GM23338 (cell line): Measurements from ENCODE around the gene CHRNA4. TPM values are rescaled to one million over a fixed set of nuclear protein-coding genes. Genes with fewer than 3 reads are reported as not detected.
A peak's percentile ranks its signal among the peaks of the same experiment; 100 is the strongest.

Experiments used
- ATAC-seq: fragments of 200-7000 bp; cut with Tn5 transposase; 3 replicates; pipeline ENCODE4 v1.9.1; 2020
- DNase-seq: peaks from one replicate; pipeline ENCODE4 v3.0.0-alpha.2; 2015; ENCODE audit warnings: low spot score
- H2AFZ ChIP-seq: fragments of 200-600 bp; sonication (generic); 2 replicates; pipeline ENCODE4 v1.8.0; 2016; ENCODE audit warnings: antibody characterized with exemption, mild to moderate bottlenecking, moderate library complexity
- H3F3A ChIP-seq: fragments of 200-600 bp; sonication (generic); replicated peaks from 2 replicates; pipeline ENCODE4 v1.8.0; 2017; ENCODE audit warnings: antibody characterized with exemption, mixed run types, low read depth
- H3K27ac ChIP-seq: fragments of 200-600 bp; sonication (generic); 2 replicates; pipeline ENCODE4 v1.6.1; 2016; ENCODE audit warnings: low read depth
- H3K27me3 ChIP-seq: fragments of 200-600 bp; sonication (generic); 2 replicates; pipeline ENCODE4 v1.8.0; 2016; ENCODE audit warnings: mild to moderate bottlenecking, mixed run types, moderate library complexity; ENCODE audit not compliant: insufficient read depth
- H3K36me3 ChIP-seq: fragments of 200-600 bp; sonication (generic); 2 replicates; pipeline ENCODE4 v1.8.0; 2016; ENCODE audit warnings: mild to moderate bottlenecking; ENCODE audit not compliant: insufficient read depth
- H3K4me1 ChIP-seq: fragments of 200-600 bp; sonication (generic); 2 replicates; pipeline ENCODE4 v1.8.0; 2016; ENCODE audit warnings: mild to moderate bottlenecking, moderate library complexity; ENCODE audit not compliant: insufficient read depth
- H3K4me2 ChIP-seq: fragments of 200-600 bp; sonication (generic); 2 replicates; pipeline ENCODE4 v1.7.1; 2017; ENCODE audit warnings: mixed run types
- H3K4me3 ChIP-seq: fragments of 200-600 bp; sonication (generic); 2 replicates; pipeline ENCODE4 v1.6.1; 2016; ENCODE audit warnings: mixed run types
- H3K79me2 ChIP-seq: fragments of 200-600 bp; sonication (generic); replicated peaks from 2 replicates; pipeline ENCODE4 v1.8.0; 2017; ENCODE audit warnings: mild to moderate bottlenecking; ENCODE audit not compliant: insufficient read depth
- H3K9me2 ChIP-seq: fragments of 200-600 bp; sonication (generic); 2 replicates; pipeline ENCODE4 v1.8.0; 2017; ENCODE audit not compliant: insufficient read depth
- H4K20me1 ChIP-seq: fragments of 200-600 bp; sonication (generic); replicated peaks from 2 replicates; pipeline ENCODE4 v1.8.0; 2017; ENCODE audit warnings: mild to moderate bottlenecking; ENCODE audit not compliant: insufficient read depth
- H3K27ac Mint-ChIP-seq: 2 replicates; pipeline ENCODE4 v1.8.0; 2020; ENCODE audit warnings: inconsistent platforms, mild to moderate bottlenecking, moderate library complexity, mixed read lengths
- H3K27me3 Mint-ChIP-seq: 3 replicates; pipeline ENCODE4 v1.8.0; 2022; ENCODE audit warnings: low read depth, mild to moderate bottlenecking, moderate library complexity, mixed read lengths, inconsistent platforms; ENCODE audit not compliant: insufficient read depth, poor library complexity
- H3K36me3 Mint-ChIP-seq: 3 replicates; pipeline ENCODE4 v1.8.0; 2021; ENCODE audit warnings: low read depth, mild to moderate bottlenecking, inconsistent platforms, moderate library complexity, mixed read lengths
- H3K4me1 Mint-ChIP-seq: 3 replicates; pipeline ENCODE4 v1.8.0; 2020; ENCODE audit warnings: mild to moderate bottlenecking, inconsistent platforms, mixed read lengths
- H3K4me3 Mint-ChIP-seq: 3 replicates; pipeline ENCODE4 v1.8.0; 2021; ENCODE audit warnings: moderate library complexity, mild to moderate bottlenecking, inconsistent platforms, mixed read lengths
- H3K9me3 Mint-ChIP-seq: 3 replicates; pipeline ENCODE4 v1.8.0; 2020; ENCODE audit warnings: moderate library complexity, mild to moderate bottlenecking, inconsistent platforms, mixed read lengths
- CREB1 ChIP-seq: fragments of 250-450 bp; sonication (Bioruptor Pico); IDR thresholded peaks from 2 replicates; pipeline ENCODE4 v1.5.0; 2020; ENCODE audit warnings: low read depth, mild to moderate bottlenecking, moderate library complexity
- CTCF ChIP-seq, 2 experiments: fragments of 200-600 bp in 1 of 2; sonication (generic) in 1 of 2; conservative IDR thresholded peaks; 2 replicates each; pipeline versions ENCODE4 v1.5.1 to v1.6.1; 2016 to 2017; ENCODE audit warnings: antibody characterized with exemption in 2 of 2, low read depth in 2 of 2, mild to moderate bottlenecking in 2 of 2, moderate library complexity in 1 of 2
- EZH2 ChIP-seq: fragments of 200-600 bp; sonication (generic); IDR thresholded peaks from one replicate; pipeline ENCODE4 v1.8.0; 2017; ENCODE audit warnings: antibody characterized with exemption, mild to moderate bottlenecking, low read depth; ENCODE audit not compliant: unreplicated experiment
- JUNB ChIP-seq: IDR thresholded peaks from one replicate; pipeline ENCODE4 v1.6.1; 2016; ENCODE audit warnings: antibody characterized with exemption; ENCODE audit not compliant: unreplicated experiment
- NANOG ChIP-seq: IDR thresholded peaks from 2 replicates; pipeline ENCODE4 v1.6.1; 2016; ENCODE audit warnings: antibody characterized with exemption, borderline replicate concordance
- POLR2AphosphoS5 ChIP-seq: IDR thresholded peaks from 2 replicates; pipeline ENCODE4 v1.6.1; 2016; ENCODE audit warnings: antibody characterized with exemption, low read depth
- REST ChIP-seq: IDR thresholded peaks from one replicate; pipeline ENCODE4 v1.6.1; 2018; ENCODE audit warnings: antibody characterized with exemption; ENCODE audit not compliant: unreplicated experiment
- STAT1 ChIP-seq: IDR thresholded peaks from one replicate; pipeline ENCODE4 v1.6.1; 2016; ENCODE audit warnings: antibody characterized with exemption; ENCODE audit not compliant: unreplicated experiment
- ZNF331 ChIP-seq: fragments of 250-450 bp; sonication (Bioruptor Pico); IDR thresholded peaks from 2 replicates; pipeline ENCODE4 v1.5.0; 2020; ENCODE audit warnings: low read depth, mild to moderate bottlenecking, moderate library complexity
- ZNF462 ChIP-seq: fragments of 250-450 bp; sonication (Bioruptor Pico); IDR thresholded peaks from 2 replicates; pipeline ENCODE4 v1.5.0; 2020; ENCODE audit warnings: mild to moderate bottlenecking, moderate library complexity
- long read RNA-seq: library from polyadenylated mRNA; unstranded; transcript quantifications from one replicate; pipeline ENCODE4 v2.0.0, GENCODE V29; 2020; ENCODE audit not compliant: unreplicated experiment
- polyA plus RNA-seq: library from polyadenylated mRNA; unstranded; fragments of >200 nt; fragmentation: Nextera tagmentation; extraction: Ambion mirVana; gene quantifications from 2 replicates; pipeline ENCODE4 v1.2.1, GENCODE V29; 2016
- total RNA-seq: library from RNA; depleted of rRNA; stranded (reverse); fragments of >200 nt; shearing (Covaris generic); gene quantifications from 2 replicates; pipeline ENCODE4 v1.2.3, GENCODE V29; 2014; rRNA removed

Gene CHRNA4
- total RNA-seq (1.9 and 3.9 TPM in 2 replicates), polyA plus RNA-seq (2.1 and 2.7 TPM in 2 replicates)
- long read RNA-seq, result 0 reads

DNA sequence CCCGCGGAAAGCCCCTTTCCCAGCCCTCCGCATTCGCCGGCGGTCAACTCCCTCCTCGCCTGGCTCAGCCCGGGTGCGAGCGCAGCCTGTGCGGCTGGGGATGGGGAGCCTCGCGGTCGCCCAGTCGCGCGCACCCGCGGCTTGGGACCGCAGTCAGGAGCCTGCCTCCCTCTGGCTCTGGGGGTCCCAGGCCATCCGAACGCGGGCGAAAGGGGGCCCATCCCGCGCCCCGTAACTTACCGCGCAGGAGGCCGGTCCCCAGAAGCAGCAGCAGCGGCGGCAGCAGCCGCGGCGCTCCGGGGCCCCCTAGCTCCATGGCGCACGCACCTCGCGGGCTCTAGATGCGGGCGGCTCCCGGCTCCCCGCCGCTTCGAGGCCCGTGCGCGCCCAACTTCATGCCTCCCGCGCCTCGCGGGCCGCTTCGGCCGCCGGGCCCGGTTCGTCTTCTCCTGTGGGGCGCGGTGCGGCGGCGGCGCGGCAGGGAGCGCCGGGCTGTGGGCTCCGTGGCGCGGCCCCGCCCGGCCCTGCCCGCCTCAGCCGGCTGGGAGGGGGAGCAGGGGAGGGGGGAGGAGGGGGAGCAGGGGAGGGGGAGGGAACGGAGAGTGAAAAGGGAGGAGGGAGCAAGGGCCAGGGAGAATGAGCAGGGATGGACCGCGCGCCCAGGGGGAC, at the start of gene CHRNA4:
TSS of gene CHRNA4 (minus strand) at position 500 of the 669 bp plus-strand sequence. CDS start at position 316, 184 bp downstream.
- Histone ChIP-seq H4K20me1 (no peaks in the 10 kb centered on the region), H3K27ac (no peak within 1 kb of the TSS), H3K4me3 (peak within 1 kb of the TSS; percentile 64), H3K4me1 (no peaks in the 10 kb centered on the region), H3K4me2 (peak within 1 kb of the TSS; percentile 84), H3K9me2 (no peaks in the 10 kb centered on the region), H3K36me3 (no peaks in the 10 kb centered on the region), H2AFZ (peak within 1 kb of the TSS; percentile 85), H3K79me2 (no peaks in the 10 kb centered on the region), H3F3A (no peaks in the 10 kb centered on the region), H3K27me3 (peaks cover 18% of the 10 kb centered on the region)
- H3K27me3 Mint-ChIP-seq, result peaks cover 24% of the 10 kb centered on the region
- peak; percentile 56 for DNase-seq
- H3K4me1 Mint-ChIP-seq, result peaks cover 10% of the 10 kb centered on the region
- no peak within 1 kb of the TSS for H3K27ac Mint-ChIP-seq
- ATAC-seq, result peak; percentile 44
- H3K9me3 Mint-ChIP-seq, result peaks cover 2% of the 10 kb centered on the region; the same call in 1 of the 3 replicates
- no peaks in the 10 kb centered on the region; the same call in 2 of the 3 replicates for H3K36me3 Mint-ChIP-seq
- TF ChIP-seq POLR2AphosphoS5, result no peak
- no peak for TF ChIP-seq CREB1 (CRISPR knock-in tag)
- TF ChIP-seq CTCF (conservative IDR thresholded peaks at IDR 0.05; ENCODE audit: low read depth in 2 of 2), result no peak
- no peak for TF ChIP-seq STAT1
- no peak for TF ChIP-seq EZH2
- no peak for TF ChIP-seq ZNF331 (CRISPR knock-in tag)
- TF ChIP-seq ZNF462, result no peak
- TF ChIP-seq JUNB, result no peak
- no peak for TF ChIP-seq REST
- TF ChIP-seq NANOG, result no peak
- H3K4me3 Mint-ChIP-seq, result peak within 1 kb of the TSS; percentile 63
